Bronchial epithelial cell (primary cell): Measurements from ENCODE around the gene SRRM3. TPM values are rescaled to one million over a fixed set of nuclear protein-coding genes. Genes with fewer than 3 reads are reported as not detected.
A peak's percentile ranks its signal among the peaks of the same experiment; 100 is the strongest.

ENCODE experiments used
- DNase-seq: peaks from one replicate; pipeline ENCODE4 v3.0.0-alpha.2; 2010; ENCODE audit warnings: low read depth
- FAIRE-seq: peaks from 2 replicates; lab custom pipeline; 2011; peaks lifted over from hg19 to GRCh38; lab: Jason Lieb, UNC
- H3K27me3 ChIP-seq: 2 replicates; pipeline ENCODE4 v1.5.1; 2011; ENCODE audit warnings: low read length; ENCODE audit not compliant: control insufficient read depth, insufficient read depth
- H3K36me3 ChIP-seq: 2 replicates; pipeline ENCODE4 v1.5.1; 2011; ENCODE audit warnings: low read length; ENCODE audit not compliant: control insufficient read depth, insufficient read depth
- H3K4me3 ChIP-seq: 2 replicates; pipeline ENCODE4 v1.5.1; 2011; ENCODE audit warnings: mild to moderate bottlenecking, low read depth, low read length, control low read depth
- total RNA-seq: library from RNA; depleted of rRNA; stranded (reverse); fragments of >200 nt; gene quantifications from 2 replicates; pipeline ENCODE4 v1.2.1, GENCODE V29; 2014
- TF ChIP-seq, protein P1 (sequence below): IDR thresholded peaks from 2 replicates; pipeline ENCODE4 v1.5.1; 2011; ENCODE audit warnings: mild to moderate bottlenecking, moderate library complexity, low read length, control low read depth, inconsistent platforms; ENCODE audit not compliant: insufficient read depth, severe bottlenecking

Gene SRRM3
- total RNA-seq, 1 donor from 2014 or later = 0.26 TPM

DNA sequence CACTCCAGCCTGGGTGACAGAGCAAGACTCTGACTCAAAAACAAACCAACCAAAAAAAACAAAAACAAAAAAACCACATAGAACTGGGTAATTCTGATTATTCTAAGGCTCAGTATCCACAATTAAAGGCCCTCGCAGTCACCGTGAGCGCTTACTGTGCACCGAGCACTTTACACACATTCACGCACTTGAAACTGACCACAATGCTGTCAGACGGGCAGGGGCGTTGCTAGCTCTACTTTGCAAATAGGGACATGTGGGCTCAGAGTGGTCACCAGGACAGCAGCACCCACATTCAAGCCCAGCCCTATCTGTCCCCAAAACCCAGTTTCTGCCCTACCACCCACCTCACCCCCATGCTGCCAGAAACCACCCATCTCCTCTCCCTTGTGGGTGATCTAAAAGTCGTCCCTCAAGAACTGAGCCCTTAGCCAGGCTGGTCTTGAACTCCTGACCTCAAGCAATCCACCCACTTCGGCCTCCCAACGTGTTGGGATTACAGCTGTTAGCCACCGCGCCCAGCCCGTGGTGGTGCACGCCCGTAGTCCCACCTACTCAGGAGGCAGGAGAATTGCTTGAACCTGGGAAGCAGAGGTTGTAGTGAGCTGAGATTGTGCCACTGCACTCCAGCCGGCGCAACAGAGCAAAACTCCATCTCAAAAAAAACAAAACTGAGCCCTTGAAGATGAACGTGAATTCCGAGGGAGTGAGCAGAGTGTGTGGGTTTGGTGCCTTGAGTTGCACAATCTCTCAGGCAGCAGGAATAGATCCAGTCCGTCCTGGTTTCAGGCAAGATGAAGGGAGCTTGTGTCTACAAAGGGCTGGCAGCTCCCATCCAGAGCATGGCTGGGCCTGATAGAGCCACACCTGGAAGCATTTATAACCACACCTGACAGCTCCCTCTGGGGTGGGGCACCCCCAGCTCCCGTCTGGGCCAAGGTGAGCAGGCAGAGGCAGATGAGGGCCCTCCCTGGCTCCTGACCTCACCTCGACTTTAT lies 95.3 kb downstream of the SRRM3 start:
- FAIRE-seq = peak; percentile 98

DNA sequence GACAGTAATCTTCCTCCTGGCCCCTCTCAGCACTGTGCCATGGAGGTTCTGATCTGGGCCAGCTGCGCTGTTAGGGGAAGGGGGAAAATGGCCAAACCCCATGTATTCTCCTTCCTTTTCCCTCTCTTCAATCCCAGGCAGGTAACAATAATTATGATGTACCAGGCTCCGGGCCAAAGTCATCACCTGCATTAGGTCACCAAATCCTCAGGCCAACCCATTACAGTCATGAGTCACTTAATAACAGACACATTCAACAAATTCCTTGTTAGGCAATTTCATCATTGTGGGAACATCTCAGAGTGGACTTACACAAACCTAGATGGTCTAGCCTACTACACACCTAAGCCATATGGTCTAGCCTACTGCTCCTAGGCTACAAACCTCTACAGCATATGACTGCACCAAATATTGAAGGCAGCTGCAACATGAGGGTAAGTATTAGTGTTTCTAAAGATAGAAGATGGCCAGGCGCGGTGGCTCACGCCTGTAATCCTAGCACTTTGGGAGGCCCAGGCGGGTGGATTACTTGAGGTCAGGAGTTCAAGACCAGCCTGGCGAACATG lies 98.6 kb downstream of the SRRM3 start:
- peaks cover 8% of the 10 kb centered on the region for H3K36me3 ChIP-seq
- DNase-seq (peak; percentile 98), FAIRE-seq (no peak)
- H3K4me3 ChIP-seq = no peak overlapping the region
- TF ChIP-seq, protein P1, sequence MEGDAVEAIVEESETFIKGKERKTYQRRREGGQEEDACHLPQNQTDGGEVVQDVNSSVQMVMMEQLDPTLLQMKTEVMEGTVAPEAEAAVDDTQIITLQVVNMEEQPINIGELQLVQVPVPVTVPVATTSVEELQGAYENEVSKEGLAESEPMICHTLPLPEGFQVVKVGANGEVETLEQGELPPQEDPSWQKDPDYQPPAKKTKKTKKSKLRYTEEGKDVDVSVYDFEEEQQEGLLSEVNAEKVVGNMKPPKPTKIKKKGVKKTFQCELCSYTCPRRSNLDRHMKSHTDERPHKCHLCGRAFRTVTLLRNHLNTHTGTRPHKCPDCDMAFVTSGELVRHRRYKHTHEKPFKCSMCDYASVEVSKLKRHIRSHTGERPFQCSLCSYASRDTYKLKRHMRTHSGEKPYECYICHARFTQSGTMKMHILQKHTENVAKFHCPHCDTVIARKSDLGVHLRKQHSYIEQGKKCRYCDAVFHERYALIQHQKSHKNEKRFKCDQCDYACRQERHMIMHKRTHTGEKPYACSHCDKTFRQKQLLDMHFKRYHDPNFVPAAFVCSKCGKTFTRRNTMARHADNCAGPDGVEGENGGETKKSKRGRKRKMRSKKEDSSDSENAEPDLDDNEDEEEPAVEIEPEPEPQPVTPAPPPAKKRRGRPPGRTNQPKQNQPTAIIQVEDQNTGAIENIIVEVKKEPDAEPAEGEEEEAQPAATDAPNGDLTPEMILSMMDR = no peak
- H3K27me3 ChIP-seq = no peaks in the 10 kb centered on the region

More for the DNA sequence above, 95.3 kb downstream of the SRRM3 start:
- Histone ChIP-seq H3K4me3 (no peak overlapping the region), H3K27me3 (no peaks in the 10 kb centered on the region), H3K36me3 (no peaks in the 10 kb centered on the region)
- TF ChIP-seq, protein P1 = peak; percentile 5
- DNase-seq = peak; percentile 99

DNA sequence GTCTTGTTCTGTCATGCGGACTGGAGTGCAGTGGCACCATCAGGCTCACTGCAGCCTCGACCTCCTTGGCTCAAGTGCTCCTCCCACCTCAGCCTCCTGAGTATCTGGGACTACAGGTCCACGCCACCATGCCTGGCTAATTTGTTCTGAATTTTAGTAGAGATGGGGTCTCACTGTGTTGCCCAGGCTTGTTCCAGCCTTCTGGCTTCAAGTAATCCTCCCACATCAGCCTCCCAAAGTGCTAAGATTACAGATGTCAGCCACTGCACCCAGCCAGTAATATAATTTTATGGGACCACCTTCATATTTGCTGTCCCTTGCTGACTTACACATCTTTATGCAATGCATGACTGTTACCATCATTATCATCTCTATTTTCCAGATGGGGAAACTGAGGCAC lies 99.3 kb downstream of the SRRM3 start:
- peaks cover 8% of the 10 kb centered on the region for H3K36me3 ChIP-seq
- TF ChIP-seq, protein P1 = no peak
- DNase-seq (no peak), FAIRE-seq (no peak)
- H3K4me3 ChIP-seq = no peak overlapping the region
- no peaks in the 10 kb centered on the region for H3K27me3 ChIP-seq

DNA sequence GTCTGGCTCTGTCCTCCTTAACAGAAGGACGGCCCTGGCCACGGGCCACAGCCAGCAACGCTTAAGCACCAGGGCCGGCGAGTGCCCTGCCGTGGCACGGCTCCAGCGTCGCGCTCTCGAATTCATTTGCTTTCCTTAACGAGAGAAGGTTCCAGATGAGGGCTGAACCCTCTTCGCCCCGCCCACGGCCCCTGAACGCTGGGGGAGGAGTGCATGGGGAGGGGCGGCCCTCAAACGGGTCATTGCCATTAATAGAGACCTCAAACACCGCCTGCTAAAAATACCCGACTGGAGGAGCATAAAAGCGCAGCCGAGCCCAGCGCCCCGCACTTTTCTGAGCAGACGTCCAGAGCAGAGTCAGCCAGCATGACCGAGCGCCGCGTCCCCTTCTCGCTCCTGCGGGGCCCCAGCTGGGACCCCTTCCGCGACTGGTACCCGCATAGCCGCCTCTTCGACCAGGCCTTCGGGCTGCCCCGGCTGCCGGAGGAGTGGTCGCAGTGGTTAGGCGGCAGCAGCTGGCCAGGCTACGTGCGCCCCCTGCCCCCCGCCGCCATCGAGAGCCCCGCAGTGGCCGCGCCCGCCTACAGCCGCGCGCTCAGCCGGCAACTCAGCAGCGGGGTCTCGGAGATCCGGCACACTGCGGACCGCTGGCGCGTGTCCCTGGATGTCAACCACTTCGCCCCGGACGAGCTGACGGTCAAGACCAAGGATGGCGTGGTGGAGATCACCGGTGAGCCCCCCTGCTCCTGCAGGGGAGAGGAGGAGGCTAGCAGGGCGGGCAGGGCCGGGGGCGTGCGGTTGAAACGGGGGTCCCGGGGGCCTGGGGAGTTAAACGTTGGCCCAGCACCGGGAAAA lies 100.9 kb downstream of the SRRM3 start, which contains the start of gene HSPB1:
HSPB1 (plus strand) TSS at position 327 of the 855 bp plus-strand sequence; CDS start at position 367, 40 bp downstream.
- DNase-seq (peak; percentile 85), FAIRE-seq (no peak)
- H3K27me3 ChIP-seq = no peaks in the 10 kb centered on the region
- H3K4me3 ChIP-seq = peak within 1 kb of the TSS; percentile 95
- TF ChIP-seq, protein P1 = no peak
- H3K36me3 ChIP-seq = peaks cover 8% of the 10 kb centered on the region
